Heart left ventricle (tissue), 16 donors: ENCODE data around the gene STX2. TPM values are rescaled to one million over a fixed set of nuclear protein-coding genes. Genes with fewer than 3 reads are reported as not detected.
"Not testable (repeated sequence)": the region's sequence is repeated elsewhere in the genome, so short reads cannot be mapped to it uniquely, and the experiment has no call there.

Experiments used
- ATAC-seq, 4 donors: fragments of 200-7000 bp; cut with Tn5 transposase; one replicate each; pipeline ENCODE4 v1.9.1; 2020 to 2022; ENCODE audit warnings: moderate library complexity in 4 of 4, mild to moderate bottlenecking in 3 of 4, moderate number of reproducible peaks in 1 of 4
- DNase-seq, 5 donors: peaks; one replicate each; pipeline ENCODE4 v3.0.0-alpha.2; 2020
- H3K27ac ChIP-seq, 12 donors: fragments of 200-600 bp; sonication (generic) in 4 of 12; one replicate each; pipeline versions ENCODE4 v1.5.0 to v1.8.0; 2016 to 2022; ENCODE audit warnings: mild to moderate bottlenecking in 2 of 12
- H3K27me3 ChIP-seq, 9 donors: fragments of 200-600 bp; sonication (generic) in 2 of 9; one replicate each; pipeline versions ENCODE4 v1.5.1 to v1.8.0; 2016 to 2022; ENCODE audit warnings: mild to moderate bottlenecking in 3 of 9
- H3K36me3 ChIP-seq, 9 donors: fragments of 200-600 bp; sonication (generic) in 2 of 9; one replicate each; pipeline versions ENCODE4 v1.5.0 to v1.8.0; 2018 to 2022; ENCODE audit warnings: mild to moderate bottlenecking in 2 of 9
- H3K4me1 ChIP-seq, 12 donors: fragments of 200-600 bp; sonication (generic) in 4 of 12; one replicate each; pipeline versions ENCODE4 v1.5.0 to v1.8.0; 2016 to 2022; ENCODE audit warnings: mild to moderate bottlenecking in 3 of 12
- H3K4me3 ChIP-seq, 12 donors: fragments of 200-600 bp; sonication (generic) in 4 of 12; one replicate each; pipeline versions ENCODE4 v1.5.0 to v1.8.0; 2017 to 2022; ENCODE audit warnings: mild to moderate bottlenecking in 9 of 12, moderate library complexity in 4 of 12
- H3K9me3 ChIP-seq, 12 donors: fragments of 200-600 bp; sonication (generic) in 4 of 12; one replicate each; pipeline versions ENCODE4 v1.5.0 to v1.8.0; 2016 to 2022; ENCODE audit warnings: mild to moderate bottlenecking in 1 of 12
- POLR2A ChIP-seq, 2 donors: fragments of 450-650 bp; IDR thresholded peaks; one replicate each; pipeline ENCODE4 v1.6.1; 2017; ENCODE audit warnings: antibody characterized with exemption in 2 of 2, mild to moderate bottlenecking in 2 of 2, moderate library complexity in 2 of 2
- WGBS, 4 donors: extraction: QIAGEN DNeasy Blood & Tissue Kit in 2 of 4; methylation state at CpG; one replicate each; pipeline versions ENCODE4 v1.1.5 to v1.1.7; 2013 to 2018; 5-methylcytosine and 5-hydroxymethylcytosine counted together
- intact Hi-C, 10 donors: fragments of 100-400 bp; cut with DNase I; formaldehyde crosslinking; loops; one replicate each; pipeline versions ENCODE4 v1.11.1 to v1.14.2; 2022
- polyA plus RNA-seq, 2 donors: library from polyadenylated mRNA; stranded (reverse); fragments of 200-250 nt; gene quantifications; one replicate each; pipeline ENCODE4 v1.2.3, GENCODE V29; 2013
- total RNA-seq, 9 donors: library from RNA; depleted of rRNA in 2 of 9; stranded (reverse); fragments of >200 nt in 2 of 9; fragmentation: NEBNext Ultra II Directional in 3 of 9; extraction: Animal tissue kit (Norgen Biotek cat#: 25700) in 3 of 9; gene quantifications; one replicate each; pipeline versions ENCODE4 v1.1.0 to v1.2.4, GENCODE V29; 2016 to 2023
- TF ChIP-seq, protein P1 (sequence below), 12 donors: fragments of 200-600 bp; sonication (generic) in 4 of 12; IDR thresholded peaks; one replicate each; pipeline versions ENCODE4 v1.5.0 to v1.8.0; 2018 to 2022; ENCODE audit warnings: antibody characterized with exemption in 12 of 12, mild to moderate bottlenecking in 5 of 12
- donor health status: ischemic (EF 13 %, LVEDD 7.1; RV severe dilation, severe dysfunction).
- donor health status: healthy with polysubstance abuse.
- donor health status: DM: no; HTN: yes; CAD: no.
- donor health status: DM: no; HTN: no; CAD: no.
- donor health status: ischemic (EF 25% LVEDD 6.9; RV normal size, moderate dysfunction).
- donor health status: ischemic (EF 25% LVEDD 5.7; RV mildly dilated, moderate dysfunction).
- donor health status: healthy.
- donor health status: DM: yes; HTN: yes; CAD: no.
- donor health status: ischemic (EF 35%, LVEDD 5.7; RV mildly dilated, moderate dysfunction).
- donor health status: nonischemic (EF 11% LVEDD 7.7; RV severe dilation, severe dysfunction).
- donor health status: DM: yes; HTN: yes; CAD: no.
- donor health status: PGD.
- donor health status: ischemic (EF 29% LVEDD 5.4; RV normal size, mild dysfunction).
- donor health status: nonischemic (EF 23%, LVEDD 6.1; RV moderate dilation, normal function).

Gene STX2
- total and polyA plus RNA-seq, 11 donors, result 6.2 to 21.8 (median 11.1) TPM

DNA sequence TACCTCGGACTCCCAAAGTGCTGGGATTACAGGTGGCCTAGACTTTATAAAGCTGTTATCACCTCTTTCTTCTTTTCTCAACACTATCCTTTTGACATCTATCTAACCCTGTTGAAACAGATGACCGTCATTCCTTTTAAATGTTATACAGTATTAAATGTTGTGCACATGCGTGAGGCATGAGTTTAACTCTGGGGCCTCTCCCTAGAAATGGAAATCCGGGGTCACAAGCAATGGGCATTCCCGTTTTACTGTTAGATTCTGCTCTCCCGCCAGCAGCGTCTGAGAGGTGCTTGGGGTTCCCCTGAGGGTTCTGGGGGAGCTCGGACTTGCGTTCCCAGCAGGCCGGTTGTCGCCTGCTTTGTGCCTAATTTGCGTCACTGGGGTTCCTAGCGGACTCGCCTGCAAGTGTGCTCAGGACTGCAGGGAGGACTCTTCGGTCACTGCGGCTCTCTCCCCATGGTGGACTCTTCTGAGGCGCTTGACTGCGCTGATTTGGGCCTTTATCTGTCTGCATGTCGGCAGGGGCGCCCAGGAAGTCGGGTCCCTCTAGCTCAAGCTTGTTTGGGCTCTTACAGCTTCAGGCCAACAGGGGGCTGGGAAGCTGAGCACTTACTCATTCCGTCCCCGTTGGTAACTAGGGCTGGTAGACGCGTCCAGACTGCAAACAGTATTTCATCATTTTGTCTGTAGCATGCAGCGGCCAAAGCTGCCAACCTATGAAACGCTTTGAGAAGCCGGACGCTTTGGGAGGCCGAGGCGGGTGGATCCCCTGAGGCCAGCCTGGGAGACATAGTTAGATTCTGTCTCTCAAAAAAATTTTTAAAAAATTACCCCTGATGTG lies 31.6 kb upstream of the STX2 start:
- H3K27me3 ChIP-seq, result no peaks in the 10 kb centered on the region
- H3K4me1 ChIP-seq, result peaks cover 2 to 32% (median 20%) of the 10 kb centered on the region in 12 donors
- peak overlapping the region in 11 of 12 donors; percentile 77 to 94 (median 88) for H3K27ac ChIP-seq
- TF ChIP-seq, protein P1, sequence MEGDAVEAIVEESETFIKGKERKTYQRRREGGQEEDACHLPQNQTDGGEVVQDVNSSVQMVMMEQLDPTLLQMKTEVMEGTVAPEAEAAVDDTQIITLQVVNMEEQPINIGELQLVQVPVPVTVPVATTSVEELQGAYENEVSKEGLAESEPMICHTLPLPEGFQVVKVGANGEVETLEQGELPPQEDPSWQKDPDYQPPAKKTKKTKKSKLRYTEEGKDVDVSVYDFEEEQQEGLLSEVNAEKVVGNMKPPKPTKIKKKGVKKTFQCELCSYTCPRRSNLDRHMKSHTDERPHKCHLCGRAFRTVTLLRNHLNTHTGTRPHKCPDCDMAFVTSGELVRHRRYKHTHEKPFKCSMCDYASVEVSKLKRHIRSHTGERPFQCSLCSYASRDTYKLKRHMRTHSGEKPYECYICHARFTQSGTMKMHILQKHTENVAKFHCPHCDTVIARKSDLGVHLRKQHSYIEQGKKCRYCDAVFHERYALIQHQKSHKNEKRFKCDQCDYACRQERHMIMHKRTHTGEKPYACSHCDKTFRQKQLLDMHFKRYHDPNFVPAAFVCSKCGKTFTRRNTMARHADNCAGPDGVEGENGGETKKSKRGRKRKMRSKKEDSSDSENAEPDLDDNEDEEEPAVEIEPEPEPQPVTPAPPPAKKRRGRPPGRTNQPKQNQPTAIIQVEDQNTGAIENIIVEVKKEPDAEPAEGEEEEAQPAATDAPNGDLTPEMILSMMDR (IDR thresholded peaks at IDR 0.05), result peak in 11 of 12 donors; percentile 16 to 55 (median 34)
- no peak for TF ChIP-seq POLR2A (IDR thresholded peaks at IDR 0.05)
- peaks cover 0 to 11% (median 0%) of the 10 kb centered on the region in 12 donors for H3K9me3 ChIP-seq
- peak overlapping the region in 10 of 12 donors; percentile 27 to 94 (median 74) for H3K4me3 ChIP-seq
- ATAC-seq (peak; percentile 13 to 70 (median 48)), DNase-seq (peak; percentile 42 to 84 (median 71))
- peaks cover 0 to 32% (median 27%) of the 10 kb centered on the region in 9 donors for H3K36me3 ChIP-seq
- intact Hi-C loops, result loop anchor here in 3 of 10 donors (2.0 to 5.0 kb wide), 3 partner anchors 24 to 33 kb away; partner anchors contain the start of gene STX2 (in 2 of the 3)
- WGBS, 4 donors, result 46 to 61% (median 49%) methylated on average over 29 to 31 of the region's 31 CpGs

DNA sequence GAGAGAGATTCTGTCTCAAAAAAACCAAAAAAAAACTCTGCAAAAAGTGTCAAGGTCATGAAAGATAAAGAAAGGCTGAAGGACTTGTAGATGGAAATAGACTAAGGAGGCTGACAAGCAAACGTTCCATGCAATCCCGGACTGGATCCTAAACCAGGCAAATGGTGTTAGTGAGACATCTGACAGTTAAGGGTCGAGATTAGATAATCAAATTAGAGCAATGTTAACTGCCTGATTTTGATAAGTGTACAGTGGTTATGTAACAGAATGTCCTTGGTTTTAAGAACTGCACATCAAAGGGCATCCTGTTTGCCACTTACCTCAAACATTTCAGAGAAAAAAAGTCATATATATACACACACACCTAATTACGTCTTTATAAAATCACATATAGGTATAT lies 29.4 kb upstream of the STX2 start:
- no peak overlapping the region for H3K4me3 ChIP-seq
- peak overlapping the region in 1 of 12 donors; percentile 51 for H3K27ac ChIP-seq
- peaks cover 0 to 11% (median 0%) of the 10 kb centered on the region in 12 donors for H3K9me3 ChIP-seq
- H3K36me3 ChIP-seq, result peaks cover 0 to 9% (median 5%) of the 10 kb centered on the region in 9 donors
- 37 to 56% (median 49%) methylated on average over 4 of the region's 4 CpGs for WGBS, 4 donors
- no peaks in the 10 kb centered on the region for H3K27me3 ChIP-seq
- no peak for ATAC-seq
- TF ChIP-seq POLR2A (IDR thresholded peaks at IDR 0.05), result no peak
- TF ChIP-seq, protein P1 (IDR thresholded peaks at IDR 0.05), result no peak
- intact Hi-C loops, result no loop called here
- no peak for DNase-seq
- peaks cover 1 to 22% (median 15%) of the 10 kb centered on the region in 12 donors for H3K4me1 ChIP-seq

DNA sequence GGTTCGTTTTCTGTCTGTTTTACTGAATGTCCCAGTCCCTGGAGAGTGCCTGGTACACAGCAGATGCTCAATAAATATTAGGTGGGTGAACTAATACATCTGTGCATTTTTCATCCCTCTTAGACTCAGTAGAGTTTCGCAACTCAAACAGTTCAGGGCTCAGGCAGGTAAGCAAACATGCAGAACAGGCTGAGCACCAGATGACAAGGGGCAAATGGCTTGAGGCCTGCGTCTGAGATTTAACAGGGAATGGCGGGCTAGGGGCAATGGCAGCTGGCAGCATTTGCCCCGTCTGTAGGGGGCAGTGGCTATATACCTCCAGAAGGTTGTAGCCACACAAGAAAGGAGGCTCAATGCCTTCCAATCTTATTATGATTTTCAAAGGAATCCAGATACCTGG lies 24.2 kb upstream of the STX2 start:
- ATAC-seq (no peak), DNase-seq (no peak)
- H3K36me3 ChIP-seq, result no peaks in the 10 kb centered on the region
- H3K27ac ChIP-seq, result no peak overlapping the region
- no peaks in the 10 kb centered on the region for H3K27me3 ChIP-seq
- peaks cover 0 to 11% (median 0%) of the 10 kb centered on the region in 12 donors for H3K9me3 ChIP-seq
- TF ChIP-seq, protein P1 (IDR thresholded peaks at IDR 0.05), result no peak
- 83 to 86% (median 84%) methylated on average over 5 of the region's 5 CpGs for WGBS, 4 donors
- H3K4me3 ChIP-seq, result no peak overlapping the region
- H3K4me1 ChIP-seq, result no peaks in the 10 kb centered on the region
- intact Hi-C loops, result no loop called here

DNA sequence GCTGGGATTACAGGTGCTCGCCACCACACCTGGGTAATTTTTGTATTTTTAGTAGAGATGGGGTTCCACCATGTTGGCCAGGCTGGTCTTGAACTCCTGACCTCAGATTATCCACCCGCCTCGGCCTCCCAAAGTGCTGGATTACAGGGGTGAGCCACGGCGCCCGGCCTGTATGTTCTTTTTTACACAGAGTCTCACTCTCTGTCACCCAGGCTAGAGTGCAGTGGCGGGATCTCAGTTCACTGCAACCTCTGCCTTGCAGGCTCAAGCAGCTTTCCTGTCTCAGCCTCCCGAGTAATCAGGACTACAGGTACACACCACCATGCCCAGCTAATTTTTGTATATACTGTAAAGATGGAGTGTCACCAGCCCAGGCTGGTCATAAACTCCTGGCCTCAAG lies 23.7 kb upstream of the STX2 start:
- not testable (repeated sequence) for H3K36me3 ChIP-seq, H3K27ac ChIP-seq, H3K4me3 ChIP-seq

More for the DNA sequence above, 23.7 kb upstream of the STX2 start:
- DNase-seq, H3K27me3 ChIP-seq, intact Hi-C loops, H3K9me3 ChIP-seq, ATAC-seq, H3K4me1 ChIP-seq: not testable (repeated sequence)
- 93 to 95% (median 94%) methylated on average over 8 of the region's 8 CpGs for WGBS, 4 donors
